Measurements from ENCODE around the gene ADARB1.

DNA sequence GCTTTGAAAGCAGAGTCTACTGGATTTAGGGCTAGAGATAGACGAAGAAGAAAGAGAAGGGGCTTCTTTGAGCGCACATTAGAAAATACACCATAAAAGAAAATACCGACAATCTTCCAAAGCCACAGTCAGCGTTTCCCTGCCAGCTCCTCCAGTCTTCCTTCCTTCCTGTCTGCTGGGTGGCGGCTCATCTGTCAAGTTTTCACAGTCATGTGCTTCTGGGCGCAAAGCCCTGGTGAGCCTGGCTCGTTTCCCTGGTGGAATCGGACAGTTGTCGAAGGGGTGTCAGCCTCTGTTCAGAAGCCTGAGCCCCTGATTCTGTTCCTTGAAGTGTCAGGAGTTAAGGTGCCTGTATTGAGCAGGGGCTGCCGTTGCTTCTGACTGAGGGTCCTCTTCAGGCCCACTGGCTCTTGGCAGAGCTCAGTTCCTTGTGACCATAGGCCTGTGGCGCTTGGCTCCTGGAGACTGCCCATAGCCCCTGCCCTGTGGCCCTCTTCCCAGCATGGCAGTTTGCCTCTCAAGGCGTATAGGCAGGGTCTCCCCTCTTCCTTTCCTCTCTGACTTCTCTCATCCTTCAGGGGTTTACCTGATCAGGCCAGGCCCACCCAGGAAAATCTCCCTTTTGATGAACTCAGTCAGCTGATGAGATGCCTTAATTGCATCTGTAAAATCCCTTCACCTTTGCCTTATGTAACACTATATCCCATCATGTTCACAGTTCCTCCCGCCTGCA, 58.6 kb downstream of the ADARB1 start:
- TF ChIP-seq, protein P1, sequence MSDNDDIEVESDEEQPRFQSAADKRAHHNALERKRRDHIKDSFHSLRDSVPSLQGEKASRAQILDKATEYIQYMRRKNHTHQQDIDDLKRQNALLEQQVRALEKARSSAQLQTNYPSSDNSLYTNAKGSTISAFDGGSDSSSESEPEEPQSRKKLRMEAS (IDR thresholded peaks at IDR 0.05; ENCODE audit: low read depth, low read length), result no peak
- TF ChIP-seq, protein P2, sequence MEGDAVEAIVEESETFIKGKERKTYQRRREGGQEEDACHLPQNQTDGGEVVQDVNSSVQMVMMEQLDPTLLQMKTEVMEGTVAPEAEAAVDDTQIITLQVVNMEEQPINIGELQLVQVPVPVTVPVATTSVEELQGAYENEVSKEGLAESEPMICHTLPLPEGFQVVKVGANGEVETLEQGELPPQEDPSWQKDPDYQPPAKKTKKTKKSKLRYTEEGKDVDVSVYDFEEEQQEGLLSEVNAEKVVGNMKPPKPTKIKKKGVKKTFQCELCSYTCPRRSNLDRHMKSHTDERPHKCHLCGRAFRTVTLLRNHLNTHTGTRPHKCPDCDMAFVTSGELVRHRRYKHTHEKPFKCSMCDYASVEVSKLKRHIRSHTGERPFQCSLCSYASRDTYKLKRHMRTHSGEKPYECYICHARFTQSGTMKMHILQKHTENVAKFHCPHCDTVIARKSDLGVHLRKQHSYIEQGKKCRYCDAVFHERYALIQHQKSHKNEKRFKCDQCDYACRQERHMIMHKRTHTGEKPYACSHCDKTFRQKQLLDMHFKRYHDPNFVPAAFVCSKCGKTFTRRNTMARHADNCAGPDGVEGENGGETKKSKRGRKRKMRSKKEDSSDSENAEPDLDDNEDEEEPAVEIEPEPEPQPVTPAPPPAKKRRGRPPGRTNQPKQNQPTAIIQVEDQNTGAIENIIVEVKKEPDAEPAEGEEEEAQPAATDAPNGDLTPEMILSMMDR (IDR thresholded peaks at IDR 0.05; ENCODE audit: low read depth, low read length), result no peak
- TF ChIP-seq MYC (IDR thresholded peaks at IDR 0.05; ENCODE audit: low read depth, low read length), result no peak

Measured in NB4 (cell line).